WTC11 (cell line): ENCODE data around the gene FAH. TPM values are rescaled to one million over a fixed set of nuclear protein-coding genes. Genes with fewer than 3 reads are reported as not detected.
A peak's percentile ranks its signal among the peaks of the same experiment; 100 is the strongest.

Source experiments
- ATAC-seq: fragments of 200-7000 bp; cut with Tn5 transposase; 2 replicates; pipeline ENCODE4 v1.10.0; 2021; ENCODE audit warnings: mild to moderate bottlenecking, moderate library complexity
- CTCF ChIA-PET: fragments of 300-600 bp; sonication (Branson Sonifier 250); formaldehyde crosslinking; loops from one replicate; lab custom pipeline; 2021; ENCODE audit warnings: antibody characterized with exemption; lab: Charles Lee
- POLR2A ChIA-PET: fragments of 350-600 bp; sonication (Branson Sonifier 250); formaldehyde crosslinking; loops from one replicate; lab custom pipeline; 2021; ENCODE audit warnings: antibody characterized with exemption; lab: Charles Lee
- DNase-seq: peaks from one replicate; pipeline ENCODE4 v3.0.0; 2021; ENCODE audit warnings: low spot score
- H3K27ac Mint-ChIP-seq: 2 replicates; pipeline ENCODE4 v1.8.0; 2021; ENCODE audit warnings: mixed read lengths
- H3K27me3 Mint-ChIP-seq: 2 replicates; pipeline ENCODE4 v1.8.0; 2021; ENCODE audit warnings: low read depth, mild to moderate bottlenecking, moderate library complexity, mixed read lengths
- H3K36me3 Mint-ChIP-seq: 2 replicates; pipeline ENCODE4 v1.8.0; 2021; ENCODE audit warnings: mixed read lengths
- H3K4me1 Mint-ChIP-seq: 2 replicates; pipeline ENCODE4 v1.8.0; 2022; ENCODE audit warnings: mixed read lengths
- H3K4me3 Mint-ChIP-seq: 2 replicates; pipeline ENCODE4 v1.8.0; 2021; ENCODE audit warnings: mild to moderate bottlenecking, moderate library complexity, mixed read lengths
- H3K9me3 Mint-ChIP-seq: 2 replicates; pipeline ENCODE4 v1.8.0; 2021; ENCODE audit warnings: mixed read lengths
- EMX1 ChIP-seq: fragments of 250-450 bp; sonication (Bioruptor Pico); IDR thresholded peaks from 2 replicates; pipeline ENCODE4 v1.8.0; 2021; ENCODE audit warnings: mild to moderate bottlenecking
- GABPB1 ChIP-seq: sonication (generic); formaldehyde crosslinking; IDR thresholded peaks from 2 replicates; pipeline ENCODE4 v1.8.1; 2023; ENCODE audit warnings: mild to moderate bottlenecking, missing genetic modification reagents
- NFYB ChIP-seq: sonication (generic); formaldehyde crosslinking; conservative IDR thresholded peaks from 2 replicates; pipeline ENCODE4 v1.8.0; 2022; ENCODE audit warnings: low read depth, missing genetic modification reagents
- RELA ChIP-seq: sonication (generic); formaldehyde crosslinking; IDR thresholded peaks from 2 replicates; pipeline ENCODE4 v1.8.1; 2022; ENCODE audit warnings: missing genetic modification reagents, mild to moderate bottlenecking, borderline replicate concordance
- SP1 ChIP-seq: sonication (generic); formaldehyde crosslinking; conservative IDR thresholded peaks from 2 replicates; pipeline ENCODE4 v1.8.1; 2022; ENCODE audit warnings: missing genetic modification reagents
- ZNF121 ChIP-seq: sonication (generic); formaldehyde crosslinking; IDR thresholded peaks from 2 replicates; pipeline ENCODE4 v1.8.0; 2023; ENCODE audit warnings: missing genetic modification reagents
- ZNF396 ChIP-seq: fragments of 250-450 bp; sonication (Bioruptor Pico); IDR thresholded peaks from 2 replicates; pipeline ENCODE4 v1.8.0; 2021; ENCODE audit warnings: mild to moderate bottlenecking, moderate library complexity, borderline replicate concordance
- total RNA-seq: library from RNA; stranded (reverse); gene quantifications from 3 replicates; pipeline ENCODE4 v1.2.3, GENCODE V29; 2021
- TF ChIP-seq, protein P1 (sequence below): sonication (generic); formaldehyde crosslinking; IDR thresholded peaks from 2 replicates; pipeline ENCODE4 v1.8.1; 2022; ENCODE audit warnings: mild to moderate bottlenecking, missing genetic modification reagents, moderate library complexity, borderline replicate concordance
- TF ChIP-seq, protein P2 (sequence below): sonication (generic); formaldehyde crosslinking; IDR thresholded peaks from 2 replicates; pipeline ENCODE4 v1.8.1; 2023; ENCODE audit warnings: mild to moderate bottlenecking, missing genetic modification reagents, moderate library complexity
- TF ChIP-seq, protein P3 (sequence below): fragments of 250-450 bp; sonication (Bioruptor Pico); IDR thresholded peaks from 2 replicates; pipeline ENCODE4 v1.9.0; 2021; ENCODE audit warnings: moderate library complexity, mild to moderate bottlenecking, inconsistent platforms, borderline replicate concordance
- TF ChIP-seq, protein P4 (sequence below): sonication (generic); formaldehyde crosslinking; IDR thresholded peaks from 2 replicates; pipeline ENCODE4 v1.8.1; 2022; ENCODE audit warnings: mild to moderate bottlenecking, moderate library complexity, missing genetic modification reagents
- TF ChIP-seq, protein P5 (sequence below): fragments of 200-600 bp; IDR thresholded peaks from 2 replicates; pipeline ENCODE4 v1.8.0; 2022; ENCODE audit warnings: antibody characterized with exemption
- TF ChIP-seq, protein P6 (sequence below): sonication (generic); formaldehyde crosslinking; IDR thresholded peaks from 2 replicates; pipeline ENCODE4 v1.8.1; 2022; ENCODE audit warnings: missing genetic modification reagents, borderline replicate concordance

The FAH gene
- total RNA-seq, 1 experiment from 2014 or later: 22.8 TPM

DNA sequence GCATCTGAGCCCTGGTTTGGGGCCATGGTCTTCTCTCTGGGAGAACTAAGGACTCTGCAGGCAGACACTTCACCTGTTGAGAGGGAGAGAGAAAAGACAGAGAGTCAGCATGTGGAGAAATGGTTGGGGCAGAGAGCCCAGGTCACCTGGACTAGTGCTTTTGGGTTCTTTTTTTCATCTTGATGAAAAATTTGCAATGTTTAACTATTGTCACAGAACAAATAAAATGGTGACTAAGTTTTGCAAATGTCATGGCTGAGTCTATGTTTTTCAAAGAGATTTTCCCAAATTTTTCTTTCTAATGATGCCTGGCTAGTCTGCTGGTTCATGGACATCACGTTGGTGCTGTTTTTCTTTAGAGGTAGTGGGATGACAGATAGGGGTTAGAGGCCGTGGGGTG lies 17.8 kb downstream of the FAH start (continued):
- TF ChIP-seq, protein P1, sequence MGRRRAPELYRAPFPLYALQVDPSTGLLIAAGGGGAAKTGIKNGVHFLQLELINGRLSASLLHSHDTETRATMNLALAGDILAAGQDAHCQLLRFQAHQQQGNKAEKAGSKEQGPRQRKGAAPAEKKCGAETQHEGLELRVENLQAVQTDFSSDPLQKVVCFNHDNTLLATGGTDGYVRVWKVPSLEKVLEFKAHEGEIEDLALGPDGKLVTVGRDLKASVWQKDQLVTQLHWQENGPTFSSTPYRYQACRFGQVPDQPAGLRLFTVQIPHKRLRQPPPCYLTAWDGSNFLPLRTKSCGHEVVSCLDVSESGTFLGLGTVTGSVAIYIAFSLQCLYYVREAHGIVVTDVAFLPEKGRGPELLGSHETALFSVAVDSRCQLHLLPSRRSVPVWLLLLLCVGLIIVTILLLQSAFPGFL: no peak
- TF ChIP-seq, protein P2, sequence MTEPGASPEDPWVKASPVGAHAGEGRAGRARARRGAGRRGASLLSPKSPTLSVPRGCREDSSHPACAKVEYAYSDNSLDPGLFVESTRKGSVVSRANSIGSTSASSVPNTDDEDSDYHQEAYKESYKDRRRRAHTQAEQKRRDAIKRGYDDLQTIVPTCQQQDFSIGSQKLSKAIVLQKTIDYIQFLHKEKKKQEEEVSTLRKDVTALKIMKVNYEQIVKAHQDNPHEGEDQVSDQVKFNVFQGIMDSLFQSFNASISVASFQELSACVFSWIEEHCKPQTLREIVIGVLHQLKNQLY: no peak
- TF ChIP-seq ZNF121 (CRISPR knock-in tag): no peak

DNA sequence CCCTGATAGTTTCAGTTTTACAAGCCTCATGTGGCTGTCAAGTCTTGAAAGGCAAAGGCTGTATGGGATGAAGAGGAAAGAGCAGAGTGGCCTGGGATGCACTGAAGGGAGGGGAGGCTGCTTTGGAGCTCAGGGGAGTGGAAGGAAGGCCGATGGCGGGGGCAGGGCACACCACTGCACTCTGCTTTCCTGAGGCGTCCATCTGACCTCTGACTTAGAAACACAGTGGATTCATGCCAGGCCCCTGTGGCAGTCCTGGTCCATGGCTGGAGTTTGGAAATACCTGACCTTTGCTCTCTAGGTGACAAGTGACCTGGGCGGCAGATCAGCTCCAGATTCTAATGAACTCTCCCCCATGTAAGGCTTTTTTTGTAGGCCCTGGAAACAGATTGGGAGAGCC lies 19.0 kb downstream of the FAH start:
- Mint-ChIP-seq H3K27me3 (no peaks in the 10 kb centered on the region), H3K9me3 (peaks cover 5% of the 10 kb centered on the region; the same call in 1 of the 2 replicates), H3K4me3 (no peak overlapping the region), H3K4me1 (no peaks in the 10 kb centered on the region), H3K36me3 (peaks cover 19% of the 10 kb centered on the region)
- DNase-seq: no peak
- CTCF ChIA-PET: interaction anchor here (0.7 to 1.9 kb wide), 7 partner anchors 15 to 318 kb away, joined by 3 to 6 read pairs (median 4); no protein-coding TSS in a partner anchor
- TF ChIP-seq NFYB (no peak), EMX1 (CRISPR knock-in tag) (no peak), GABPB1 (peak; percentile 29; the same call in 1 of the 2 replicates)
- TF ChIP-seq, all 79 proteins: peak for 1
- no peak for ATAC-seq
- H3K27ac Mint-ChIP-seq: no peak overlapping the region
- POLR2A ChIA-PET: interaction anchor here (0.5 to 0.6 kb wide), 2 partner anchors 109 to 226 kb away, joined by 3 to 4 read pairs; no protein-coding TSS in a partner anchor

DNA sequence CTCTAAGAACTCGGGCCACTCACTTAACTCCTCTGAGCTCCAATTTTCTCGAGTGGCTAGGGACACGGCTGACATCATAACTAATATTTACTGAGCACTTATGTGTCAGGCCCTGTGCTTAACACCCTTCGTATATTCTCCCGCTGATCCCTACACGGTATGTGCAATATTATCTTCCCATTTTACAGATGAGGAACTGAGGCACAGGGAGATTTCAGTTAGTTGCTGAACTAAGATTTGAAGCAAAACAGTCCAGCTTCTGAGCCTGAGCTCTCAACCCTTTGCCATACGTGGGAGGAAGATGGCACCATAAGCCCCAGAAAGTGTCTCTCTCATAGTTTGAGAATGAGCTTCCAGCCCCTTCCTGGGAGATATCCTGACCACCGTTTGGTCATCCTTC lies 19.6 kb downstream of the FAH start:
- Mint-ChIP-seq H3K27ac (no peak overlapping the region), H3K4me1 (no peaks in the 10 kb centered on the region), H3K9me3 (peaks cover 5% of the 10 kb centered on the region; the same call in 1 of the 2 replicates), H3K4me3 (no peak overlapping the region), H3K36me3 (peaks cover 19% of the 10 kb centered on the region), H3K27me3 (no peaks in the 10 kb centered on the region)
- TF ChIP-seq RELA (CRISPR knock-in tag): no peak
- no peak for TF ChIP-seq SP1 (CRISPR knock-in tag)
- TF ChIP-seq, protein P3, sequence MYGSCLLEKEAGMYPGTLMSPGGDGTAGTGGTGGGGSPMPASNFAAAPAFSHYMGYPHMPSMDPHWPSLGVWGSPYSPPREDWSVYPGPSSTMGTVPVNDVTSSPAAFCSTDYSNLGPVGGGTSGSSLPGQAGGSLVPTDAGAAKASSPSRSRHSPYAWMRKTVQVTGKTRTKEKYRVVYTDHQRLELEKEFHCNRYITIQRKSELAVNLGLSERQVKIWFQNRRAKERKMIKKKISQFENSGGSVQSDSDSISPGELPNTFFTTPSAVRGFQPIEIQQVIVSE: no peak
- TF ChIP-seq ZNF396 (CRISPR knock-in tag): no peak
- TF ChIP-seq, protein P4, sequence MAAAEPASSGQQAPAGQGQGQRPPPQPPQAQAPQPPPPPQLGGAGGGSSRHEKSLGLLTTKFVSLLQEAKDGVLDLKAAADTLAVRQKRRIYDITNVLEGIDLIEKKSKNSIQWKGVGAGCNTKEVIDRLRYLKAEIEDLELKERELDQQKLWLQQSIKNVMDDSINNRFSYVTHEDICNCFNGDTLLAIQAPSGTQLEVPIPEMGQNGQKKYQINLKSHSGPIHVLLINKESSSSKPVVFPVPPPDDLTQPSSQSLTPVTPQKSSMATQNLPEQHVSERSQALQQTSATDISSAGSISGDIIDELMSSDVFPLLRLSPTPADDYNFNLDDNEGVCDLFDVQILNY (CRISPR knock-in tag): no peak
- ChIA-PET CTCF (interaction anchor here (0.7 to 1.9 kb wide), 11 partner anchors 12 to 319 kb away, joined by 3 to 6 read pairs (median 4); no protein-coding TSS in a partner anchor), POLR2A (interaction anchor here (0.5 to 0.6 kb wide), 2 partner anchors 109 to 227 kb away, joined by 3 to 4 read pairs; no protein-coding TSS in a partner anchor)
- DNase-seq (no peak), ATAC-seq (no peak)

DNA sequence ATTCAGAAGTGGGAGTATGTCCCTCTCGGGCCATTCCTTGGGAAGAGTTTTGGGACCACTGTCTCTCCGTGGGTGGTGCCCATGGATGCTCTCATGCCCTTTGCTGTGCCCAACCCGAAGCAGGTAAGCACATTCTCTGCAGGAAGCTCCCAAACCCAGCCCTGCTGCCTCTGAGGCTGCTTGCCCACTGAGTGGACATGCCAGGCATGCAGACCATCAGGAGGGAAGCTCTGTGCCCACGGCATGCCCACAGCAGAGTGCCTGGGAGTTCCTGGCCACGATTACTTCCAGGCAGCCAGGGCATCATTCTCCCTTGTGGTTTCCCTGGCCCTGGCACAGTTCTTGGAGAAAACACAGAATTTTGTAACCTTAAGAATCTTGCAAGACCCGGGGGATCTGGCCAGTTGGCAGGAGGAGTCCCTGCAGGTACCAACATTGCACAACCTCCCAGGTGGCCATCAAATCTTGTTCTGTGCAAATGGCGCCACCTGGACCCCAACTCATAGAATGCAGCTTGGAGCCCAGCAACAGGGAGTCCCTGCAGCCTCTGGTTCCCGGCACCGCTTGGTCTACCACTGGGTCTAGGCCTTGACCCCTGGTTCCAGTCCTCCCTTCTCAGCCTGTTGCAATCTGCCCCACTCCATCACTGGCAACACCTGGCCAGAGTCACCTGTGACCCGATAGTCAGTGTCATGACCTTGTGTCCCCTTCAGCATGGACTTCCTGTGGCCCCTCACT lies 20.4 kb downstream of the FAH start:
- peak overlapping the region; percentile 41; the same call in 1 of the 2 replicates for H3K27ac Mint-ChIP-seq
- H3K4me1 Mint-ChIP-seq: no peaks in the 10 kb centered on the region
- H3K36me3 Mint-ChIP-seq: peaks cover 18% of the 10 kb centered on the region
- TF ChIP-seq, protein P5, sequence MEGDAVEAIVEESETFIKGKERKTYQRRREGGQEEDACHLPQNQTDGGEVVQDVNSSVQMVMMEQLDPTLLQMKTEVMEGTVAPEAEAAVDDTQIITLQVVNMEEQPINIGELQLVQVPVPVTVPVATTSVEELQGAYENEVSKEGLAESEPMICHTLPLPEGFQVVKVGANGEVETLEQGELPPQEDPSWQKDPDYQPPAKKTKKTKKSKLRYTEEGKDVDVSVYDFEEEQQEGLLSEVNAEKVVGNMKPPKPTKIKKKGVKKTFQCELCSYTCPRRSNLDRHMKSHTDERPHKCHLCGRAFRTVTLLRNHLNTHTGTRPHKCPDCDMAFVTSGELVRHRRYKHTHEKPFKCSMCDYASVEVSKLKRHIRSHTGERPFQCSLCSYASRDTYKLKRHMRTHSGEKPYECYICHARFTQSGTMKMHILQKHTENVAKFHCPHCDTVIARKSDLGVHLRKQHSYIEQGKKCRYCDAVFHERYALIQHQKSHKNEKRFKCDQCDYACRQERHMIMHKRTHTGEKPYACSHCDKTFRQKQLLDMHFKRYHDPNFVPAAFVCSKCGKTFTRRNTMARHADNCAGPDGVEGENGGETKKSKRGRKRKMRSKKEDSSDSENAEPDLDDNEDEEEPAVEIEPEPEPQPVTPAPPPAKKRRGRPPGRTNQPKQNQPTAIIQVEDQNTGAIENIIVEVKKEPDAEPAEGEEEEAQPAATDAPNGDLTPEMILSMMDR: peak; percentile 78
- TF ChIP-seq, protein P6, sequence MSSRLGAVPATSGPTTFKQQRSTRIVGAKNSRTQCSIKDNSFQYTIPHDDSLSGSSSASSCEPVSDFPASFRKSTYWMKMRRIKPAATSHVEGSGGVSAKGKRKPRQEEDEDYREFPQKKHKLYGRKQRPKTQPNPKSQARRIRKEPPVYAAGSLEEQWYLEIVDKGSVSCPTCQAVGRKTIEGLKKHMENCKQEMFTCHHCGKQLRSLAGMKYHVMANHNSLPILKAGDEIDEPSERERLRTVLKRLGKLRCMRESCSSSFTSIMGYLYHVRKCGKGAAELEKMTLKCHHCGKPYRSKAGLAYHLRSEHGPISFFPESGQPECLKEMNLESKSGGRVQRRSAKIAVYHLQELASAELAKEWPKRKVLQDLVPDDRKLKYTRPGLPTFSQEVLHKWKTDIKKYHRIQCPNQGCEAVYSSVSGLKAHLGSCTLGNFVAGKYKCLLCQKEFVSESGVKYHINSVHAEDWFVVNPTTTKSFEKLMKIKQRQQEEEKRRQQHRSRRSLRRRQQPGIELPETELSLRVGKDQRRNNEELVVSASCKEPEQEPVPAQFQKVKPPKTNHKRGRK: no peak
- H3K4me3 Mint-ChIP-seq: no peak overlapping the region
- ChIA-PET CTCF (interaction anchor here (0.9 to 1.9 kb wide), 12 partner anchors 12 to 463 kb away, joined by 3 to 6 read pairs (median 3); partner anchors contain the start of gene FAH), POLR2A (interaction anchor here (0.6 kb wide), 1 partner anchor 110 kb away, joined by 4 read pairs; no protein-coding TSS in a partner anchor)
- DNase-seq (peak; percentile 83), ATAC-seq (peak; percentile 95)
- H3K9me3 Mint-ChIP-seq: peaks cover 5% of the 10 kb centered on the region; the same call in 1 of the 2 replicates
- H3K27me3 Mint-ChIP-seq: no peaks in the 10 kb centered on the region
